K562 (cell line): ENCODE results near the gene PHF21A. TPM values are rescaled to one million over a fixed set of nuclear protein-coding genes. Genes with fewer than 3 reads are reported as not detected.

ENCODE experiments used
- BACH1 ChIP-seq: fragments of 200-800 bp; sonication (Bioruptor generic); IDR thresholded peaks from 2 replicates; pipeline ENCODE4 v1.6.1; 2016; ENCODE audit warnings: missing genetic modification characterization, missing compliant biosample characterization
- CHAMP1 ChIP-seq: fragments of 450-650 bp; IDR thresholded peaks from 2 replicates; pipeline ENCODE4 v1.6.1; 2016; ENCODE audit warnings: mild to moderate bottlenecking
- CHD2 ChIP-seq: IDR thresholded peaks from 2 replicates; pipeline ENCODE4 v1.6.1; 2011; ENCODE audit warnings: low read depth, low read length
- ESRRB ChIP-seq: fragments of 250-450 bp; sonication (Bioruptor Pico); IDR thresholded peaks from 2 replicates; pipeline ENCODE4 v1.5.0; 2020; ENCODE audit warnings: mild to moderate bottlenecking, moderate library complexity, borderline replicate concordance
- GABPB1 ChIP-seq: sonication (generic); formaldehyde crosslinking; IDR thresholded peaks from 2 replicates; pipeline ENCODE4 v1.8.0; 2022; ENCODE audit warnings: mild to moderate bottlenecking, missing genetic modification reagents
- GABPB2 ChIP-seq: fragments of 250-450 bp; sonication (Bioruptor Pico); conservative IDR thresholded peaks from 2 replicates; pipeline ENCODE4 v1.5.1; 2021; ENCODE audit warnings: mild to moderate bottlenecking
- KDM2B ChIP-seq: fragments of 250-450 bp; sonication (Bioruptor Pico); IDR thresholded peaks from 2 replicates; pipeline ENCODE4 v1.8.0; 2021; ENCODE audit warnings: mild to moderate bottlenecking, moderate library complexity
- PKNOX1 ChIP-seq: fragments of 450-650 bp; IDR thresholded peaks from 2 replicates; pipeline ENCODE4 v1.6.1; 2016
- SRF ChIP-seq, 2 experiments: fragments of 250-450, 450-650 bp in 1 of 2; sonication (Bioruptor Pico) in 1 of 2; sonication (generic) in 1 of 2; formaldehyde crosslinking; IDR thresholded peaks; 2 replicates each; pipeline versions ENCODE4 v1.5.0 to v1.5.1; 2020 to 2022; ENCODE audit warnings: mild to moderate bottlenecking in 1 of 2, missing genetic modification reagents in 1 of 2
- SRSF1 ChIP-seq: fragments of 200-400 bp; formaldehyde crosslinking; IDR thresholded peaks from 2 replicates; pipeline ENCODE4 v1.6.1; 2017; ENCODE audit warnings: mild to moderate bottlenecking, low read depth, low read length, moderate library complexity
- XRCC5 ChIP-seq: fragments of 200-400 bp; formaldehyde crosslinking; IDR thresholded peaks from 2 replicates; pipeline ENCODE4 v1.6.1; 2017; ENCODE audit warnings: low read depth, mild to moderate bottlenecking, low read length
- ZFP91 ChIP-seq: sonication (generic); formaldehyde crosslinking; IDR thresholded peaks from 2 replicates; pipeline ENCODE4 v1.8.0; 2022; ENCODE audit warnings: mild to moderate bottlenecking, missing genetic modification reagents
- polyA plus RNA-seq, 8 experiments: library from polyadenylated mRNA; depleted of rRNA in 4 of 8; stranded (reverse) in 5 of 8; unstranded in 3 of 8; fragments of >200 nt; fragmentation: Nextera tagmentation in 2 of 8; fragmentation: Illumina TruSeq in 1 of 8; extraction: Ambion mirVana in 2 of 8; extraction: Trizol in 1 of 8; gene quantifications; 2 replicates each; pipeline versions ENCODE4 v1.2.1 to v1.2.3, GENCODE V29; 2011 to 2014; ENCODE audit warnings: inconsistent platforms in 1 of 8, missing spikeins in 1 of 8
- total RNA-seq, 7 experiments: library from RNA; depleted of rRNA in 6 of 7; stranded (reverse); fragments of >200 nt in 6 of 7; fragmentation: Illumina TruSeq in 2 of 7; extraction: Trizol in 2 of 7; gene quantifications; 2 replicates each; pipeline versions ENCODE4 v1.2.1 to v1.2.3, GENCODE V29; 2011 to 2021; ENCODE audit warnings: low replicate concordance in 1 of 7
- TF ChIP-seq, protein P1 (sequence below): fragments of 450-650 bp; IDR thresholded peaks from 2 replicates; pipeline ENCODE4 v1.7.0; 2016; ENCODE audit warnings: borderline replicate concordance
- TF ChIP-seq, protein P2 (sequence below), 2 experiments: fragments of 250-450 bp in 1 of 2; fragments of 450-650 bp in 1 of 2; sonication (Bioruptor Pico) in 1 of 2; IDR thresholded peaks; 2 replicates each; pipeline versions ENCODE4 v1.6.1 to v1.8.0; 2016 to 2021; ENCODE audit warnings: mild to moderate bottlenecking in 2 of 2, moderate library complexity in 2 of 2, missing compliant biosample characterization in 1 of 2, missing genetic modification characterization in 1 of 2
- TF ChIP-seq, protein P3 (sequence below): fragments of 250-450 bp; sonication (Bioruptor Pico); IDR thresholded peaks from 2 replicates; pipeline ENCODE4 v1.5.0; 2021

Gene PHF21A
- total and polyA plus RNA-seq, 9 of the 15 experiments (the other 6 are each of a cell fraction or from before 2014, with no cell fraction given) = 1.5 to 32.4 (median 10.7) TPM

GRCh38 chr11:45982656-45983470 lies 138.4 kb downstream of the PHF21A start (continued):
- TF ChIP-seq ZFP91 (CRISPR knock-in tag) (no peak), GABPB1 (CRISPR knock-in tag) (no peak; the same call in 1 of the 2 replicates), SRSF1 (no peak), XRCC5 (no peak), ESRRB (CRISPR knock-in tag) (no peak), SRF (CRISPR knock-in tag; IDR thresholded peaks at IDR 0.05) (no peak), KDM2B (CRISPR knock-in tag) (no peak), PKNOX1 (peak; percentile 95), CHAMP1 (no peak), GABPB2 (CRISPR knock-in tag) (no peak), CHD2 (0 out of 2 replicates have a peak, but pooled peaks have one; percentile 22), BACH1 (tag) (no peak)
- TF ChIP-seq, protein P1, sequence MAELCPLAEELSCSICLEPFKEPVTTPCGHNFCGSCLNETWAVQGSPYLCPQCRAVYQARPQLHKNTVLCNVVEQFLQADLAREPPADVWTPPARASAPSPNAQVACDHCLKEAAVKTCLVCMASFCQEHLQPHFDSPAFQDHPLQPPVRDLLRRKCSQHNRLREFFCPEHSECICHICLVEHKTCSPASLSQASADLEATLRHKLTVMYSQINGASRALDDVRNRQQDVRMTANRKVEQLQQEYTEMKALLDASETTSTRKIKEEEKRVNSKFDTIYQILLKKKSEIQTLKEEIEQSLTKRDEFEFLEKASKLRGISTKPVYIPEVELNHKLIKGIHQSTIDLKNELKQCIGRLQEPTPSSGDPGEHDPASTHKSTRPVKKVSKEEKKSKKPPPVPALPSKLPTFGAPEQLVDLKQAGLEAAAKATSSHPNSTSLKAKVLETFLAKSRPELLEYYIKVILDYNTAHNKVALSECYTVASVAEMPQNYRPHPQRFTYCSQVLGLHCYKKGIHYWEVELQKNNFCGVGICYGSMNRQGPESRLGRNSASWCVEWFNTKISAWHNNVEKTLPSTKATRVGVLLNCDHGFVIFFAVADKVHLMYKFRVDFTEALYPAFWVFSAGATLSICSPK = peak; percentile 40; the same call in 1 of the 2 replicates
- TF ChIP-seq, protein P2, sequence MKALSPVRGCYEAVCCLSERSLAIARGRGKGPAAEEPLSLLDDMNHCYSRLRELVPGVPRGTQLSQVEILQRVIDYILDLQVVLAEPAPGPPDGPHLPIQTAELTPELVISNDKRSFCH (CRISPR knock-in tag; IDR thresholded peaks at IDR 0.05) = no peak
- TF ChIP-seq, protein P2 (tag; IDR thresholded peaks at IDR 0.05) = no peak
- TF ChIP-seq, protein P3, sequence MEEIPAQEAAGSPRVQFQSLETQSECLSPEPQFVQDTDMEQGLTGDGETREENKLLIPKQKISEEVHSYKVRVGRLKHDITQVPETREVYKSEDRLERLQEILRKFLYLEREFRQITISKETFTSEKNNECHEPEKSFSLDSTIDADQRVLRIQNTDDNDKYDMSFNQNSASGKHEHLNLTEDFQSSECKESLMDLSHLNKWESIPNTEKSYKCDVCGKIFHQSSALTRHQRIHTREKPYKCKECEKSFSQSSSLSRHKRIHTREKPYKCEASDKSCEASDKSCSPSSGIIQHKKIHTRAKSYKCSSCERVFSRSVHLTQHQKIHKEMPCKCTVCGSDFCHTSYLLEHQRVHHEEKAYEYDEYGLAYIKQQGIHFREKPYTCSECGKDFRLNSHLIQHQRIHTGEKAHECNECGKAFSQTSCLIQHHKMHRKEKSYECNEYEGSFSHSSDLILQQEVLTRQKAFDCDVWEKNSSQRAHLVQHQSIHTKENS = no peak
